ENCODE data around the gene MICAL3.

DNA sequence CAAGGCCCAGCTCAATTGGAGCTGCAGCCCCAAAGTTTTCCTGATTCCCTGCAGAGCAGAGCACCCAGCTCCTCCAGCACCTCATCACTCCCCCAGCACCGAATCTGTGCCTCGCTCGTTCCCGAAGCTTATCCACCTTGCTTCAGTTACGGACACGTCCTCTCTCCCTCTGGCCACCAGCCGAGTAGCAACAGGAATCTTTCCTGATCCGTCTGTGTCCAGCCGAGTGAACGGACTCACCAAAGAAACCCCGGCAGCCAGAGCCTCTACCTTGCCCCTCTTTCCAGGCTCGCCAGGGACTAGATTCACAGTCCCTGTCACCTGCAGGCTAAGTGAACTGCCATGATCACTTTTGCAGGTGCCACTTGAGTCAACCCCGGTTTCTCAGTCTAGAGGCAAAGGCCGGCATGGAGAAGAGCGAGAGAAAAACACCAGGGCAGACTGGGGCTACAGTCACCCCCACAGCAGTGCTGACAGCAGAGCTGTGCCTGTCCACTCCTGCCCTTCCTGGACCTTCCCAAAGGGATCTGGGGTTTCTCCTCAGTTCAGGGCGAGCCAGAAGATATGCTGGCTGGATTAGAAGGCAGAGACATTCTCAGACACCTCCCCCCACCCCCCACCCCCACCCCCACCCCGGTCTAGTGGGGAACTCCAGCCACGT lies 282.4 kb downstream of the MICAL3 start:
- TF ChIP-seq, protein P1, sequence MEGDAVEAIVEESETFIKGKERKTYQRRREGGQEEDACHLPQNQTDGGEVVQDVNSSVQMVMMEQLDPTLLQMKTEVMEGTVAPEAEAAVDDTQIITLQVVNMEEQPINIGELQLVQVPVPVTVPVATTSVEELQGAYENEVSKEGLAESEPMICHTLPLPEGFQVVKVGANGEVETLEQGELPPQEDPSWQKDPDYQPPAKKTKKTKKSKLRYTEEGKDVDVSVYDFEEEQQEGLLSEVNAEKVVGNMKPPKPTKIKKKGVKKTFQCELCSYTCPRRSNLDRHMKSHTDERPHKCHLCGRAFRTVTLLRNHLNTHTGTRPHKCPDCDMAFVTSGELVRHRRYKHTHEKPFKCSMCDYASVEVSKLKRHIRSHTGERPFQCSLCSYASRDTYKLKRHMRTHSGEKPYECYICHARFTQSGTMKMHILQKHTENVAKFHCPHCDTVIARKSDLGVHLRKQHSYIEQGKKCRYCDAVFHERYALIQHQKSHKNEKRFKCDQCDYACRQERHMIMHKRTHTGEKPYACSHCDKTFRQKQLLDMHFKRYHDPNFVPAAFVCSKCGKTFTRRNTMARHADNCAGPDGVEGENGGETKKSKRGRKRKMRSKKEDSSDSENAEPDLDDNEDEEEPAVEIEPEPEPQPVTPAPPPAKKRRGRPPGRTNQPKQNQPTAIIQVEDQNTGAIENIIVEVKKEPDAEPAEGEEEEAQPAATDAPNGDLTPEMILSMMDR (IDR thresholded peaks at IDR 0.05): no peak
- no peak for TF ChIP-seq POLR2A (IDR thresholded peaks at IDR 0.05)

Measured in testis (tissue), 2 donors.